OCI-LY3 (cell line): Measurements from ENCODE around the gene MRC2.
"Not testable (repeated sequence)": the region's sequence is repeated elsewhere in the genome, so short reads cannot be mapped to it uniquely, and the experiment has no call there.

Source experiments
- H2AFZ ChIP-seq: fragments of 200-600, 300-600 bp; shearing (Covaris generic); 2 replicates; pipeline ENCODE4 v1.6.0; 2014; ENCODE audit warnings: antibody characterized with exemption, low read depth, low read length
- H3K27ac ChIP-seq: fragments of 200-600, 300-600 bp; sonication (generic); 2 replicates; pipeline ENCODE4 v1.5.1; 2014; ENCODE audit warnings: mild to moderate bottlenecking, low read length, moderate library complexity, mixed read lengths
- H3K27me3 ChIP-seq: fragments of 200-600, 300-600 bp; sonication (generic); 2 replicates; pipeline ENCODE4 v1.6.1; 2014; ENCODE audit warnings: low read depth, low read length, mixed read lengths
- H3K36me3 ChIP-seq: fragments of 200-600, 300-600 bp; sonication (generic); replicated peaks from 2 replicates; pipeline ENCODE3; 2014; ENCODE audit warnings: low read depth, low read length, mixed read lengths
- H3K4me1 ChIP-seq: fragments of 300-600, 200-600 bp; sonication (generic); 2 replicates; pipeline ENCODE4 v1.6.1; 2014; ENCODE audit warnings: low read length, mixed read lengths
- H3K4me2 ChIP-seq: fragments of 200-600, 300-600 bp; sonication (generic); 2 replicates; pipeline ENCODE4 v1.6.1; 2014; ENCODE audit warnings: low read length, mixed read lengths
- H3K4me3 ChIP-seq: fragments of 300-600, 200-600 bp; sonication (generic); 2 replicates; pipeline ENCODE4 v1.5.1; 2014; ENCODE audit warnings: antibody characterized with exemption, mild to moderate bottlenecking, low read length, moderate library complexity
- H3K79me2 ChIP-seq: fragments of 300-600, 200-600 bp; shearing (Covaris generic); 2 replicates; pipeline ENCODE4 v1.6.1; 2014; ENCODE audit warnings: mild to moderate bottlenecking, low read length, mixed read lengths
- H3K9ac ChIP-seq: fragments of 300-600, 200-600 bp; shearing (Covaris generic); 2 replicates; pipeline ENCODE4 v1.6.0; 2014; ENCODE audit warnings: mild to moderate bottlenecking, low read length, moderate library complexity
- H3K9me3 ChIP-seq: fragments of 200-600, 300-600 bp; shearing (Covaris generic); 2 replicates; pipeline ENCODE4 v1.6.1; 2014; ENCODE audit warnings: low read length, mixed read lengths; ENCODE audit not compliant: insufficient read depth
- H4K20me1 ChIP-seq: fragments of 200-600, 300-600 bp; sonication (generic); 2 replicates; pipeline ENCODE4 v1.6.1; 2016; ENCODE audit warnings: low read length, mixed read lengths; ENCODE audit not compliant: insufficient read depth
- CTCF ChIP-seq: fragments of 200-600, 300-600 bp; sonication (generic); IDR thresholded peaks from 2 replicates; pipeline ENCODE4 v1.5.1; 2014; ENCODE audit warnings: antibody characterized with exemption, low read length, low read depth
- EZH2phosphoT487 ChIP-seq: fragments of 200-600 bp; shearing (Covaris generic); IDR thresholded peaks from 2 replicates; pipeline ENCODE4 v1.6.1; 2018; ENCODE audit warnings: antibody characterized with exemption, mixed run types, low read depth

The MRC2 gene

GRCh38 chr17:62692159-62692651 lies 64.7 kb downstream of the MRC2 start:
- Histone ChIP-seq H3K9me3 (no peaks in the 10 kb centered on the region), H4K20me1 (no peaks in the 10 kb centered on the region), H2AFZ (no peak overlapping the region), H3K4me3 (no peak overlapping the region), H3K27me3 (no peaks in the 10 kb centered on the region), H3K4me1 (no peaks in the 10 kb centered on the region), H3K4me2 (no peak overlapping the region), H3K9ac (no peak overlapping the region), H3K27ac (no peak overlapping the region), H3K36me3 (no peaks in the 10 kb centered on the region), H3K79me2 (no peaks in the 10 kb centered on the region)
- no peak for TF ChIP-seq EZH2phosphoT487
- no peak for TF ChIP-seq CTCF

GRCh38 chr17:62692721-62693431 lies 65.4 kb downstream of the MRC2 start:
- TF ChIP-seq EZH2phosphoT487 (no peak), CTCF (peak; percentile 21)
- Histone ChIP-seq H3K27ac (no peak overlapping the region), H4K20me1 (no peaks in the 10 kb centered on the region), H3K27me3 (no peaks in the 10 kb centered on the region), H3K4me1 (no peaks in the 10 kb centered on the region), H3K9ac (no peak overlapping the region), H3K36me3 (no peaks in the 10 kb centered on the region), H2AFZ (no peak overlapping the region), H3K9me3 (no peaks in the 10 kb centered on the region), H3K79me2 (no peaks in the 10 kb centered on the region), H3K4me3 (no peak overlapping the region), H3K4me2 (no peak overlapping the region)

- H3K4me2 ChIP-seq: no peak overlapping the region
These were observed 66.3 kb downstream of the MRC2 start for GRCh38 chr17:62693616-62694409.

GRCh38 chr17:62695093-62695738 lies 67.7 kb downstream of the MRC2 start:
- not testable (repeated sequence) for H3K4me2 ChIP-seq, H3K4me3 ChIP-seq, H3K9me3 ChIP-seq, H3K27me3 ChIP-seq, H4K20me1 ChIP-seq, H3K36me3 ChIP-seq, H2AFZ ChIP-seq, H3K79me2 ChIP-seq, H3K4me1 ChIP-seq, H3K9ac ChIP-seq, H3K27ac ChIP-seq

More at GRCh38 chr17:62693616-62694409, 66.3 kb downstream of the MRC2 start:
- TF ChIP-seq EZH2phosphoT487 (no peak), CTCF (no peak)
- Histone ChIP-seq H3K36me3 (no peaks in the 10 kb centered on the region), H3K4me3 (no peak overlapping the region), H2AFZ (no peak overlapping the region), H3K9me3 (no peaks in the 10 kb centered on the region), H3K9ac (no peak overlapping the region), H3K27me3 (no peaks in the 10 kb centered on the region), H3K27ac (no peak overlapping the region), H3K4me1 (no peaks in the 10 kb centered on the region), H4K20me1 (no peaks in the 10 kb centered on the region), H3K79me2 (no peaks in the 10 kb centered on the region)
